Gastroesophageal sphincter (tissue), 3 donors: ENCODE measurements around the gene CYCS.

Source experiments
- EP300 ChIP-seq: sonication (generic); formaldehyde crosslinking; IDR thresholded peaks from one replicate; pipeline ENCODE4 v1.6.1; 2017; ENCODE audit warnings: antibody characterized with exemption, mild to moderate bottlenecking
- POLR2A ChIP-seq, 2 donors: fragments of 450-650 bp; IDR thresholded peaks; one replicate each; pipeline ENCODE4 v1.6.1; 2017; ENCODE audit warnings: antibody characterized with exemption in 2 of 2, mild to moderate bottlenecking in 2 of 2, moderate library complexity in 1 of 2
- POLR2AphosphoS5 ChIP-seq: sonication (generic); formaldehyde crosslinking; IDR thresholded peaks from one replicate; pipeline ENCODE4 v1.6.1; 2017; ENCODE audit warnings: antibody characterized with exemption
- TF ChIP-seq, protein P1 (sequence below), 4 experiments: fragments of 200-600 bp in 2 of 4; fragments of 450-650 bp in 2 of 4; sonication (generic) in 1 of 4; IDR thresholded peaks; one replicate each; pipeline ENCODE4 v1.5.1; 2017 to 2019; ENCODE audit warnings: antibody characterized with exemption in 4 of 4, mild to moderate bottlenecking in 2 of 4, moderate library complexity in 2 of 4

DNA sequence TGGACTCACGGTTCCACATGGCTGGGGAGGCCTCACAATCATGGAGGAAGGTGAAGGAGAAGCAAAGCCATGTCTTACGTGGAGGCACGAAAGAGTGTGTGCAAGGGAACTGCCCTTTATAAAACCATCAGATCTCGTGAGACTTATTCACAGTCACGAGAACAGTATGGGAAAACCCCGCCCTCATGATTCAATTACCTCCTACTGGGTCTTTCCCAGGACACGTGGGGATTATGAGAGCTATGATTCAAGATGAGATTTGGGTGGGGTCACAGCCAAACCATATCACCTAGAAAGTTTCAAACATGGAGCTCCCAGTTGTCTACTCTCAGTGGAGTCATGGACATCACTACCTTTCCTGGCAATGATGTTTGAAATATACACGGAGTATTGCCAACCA, 49.6 kb downstream of the CYCS start:
- no peak for TF ChIP-seq EP300
- TF ChIP-seq, protein P1, sequence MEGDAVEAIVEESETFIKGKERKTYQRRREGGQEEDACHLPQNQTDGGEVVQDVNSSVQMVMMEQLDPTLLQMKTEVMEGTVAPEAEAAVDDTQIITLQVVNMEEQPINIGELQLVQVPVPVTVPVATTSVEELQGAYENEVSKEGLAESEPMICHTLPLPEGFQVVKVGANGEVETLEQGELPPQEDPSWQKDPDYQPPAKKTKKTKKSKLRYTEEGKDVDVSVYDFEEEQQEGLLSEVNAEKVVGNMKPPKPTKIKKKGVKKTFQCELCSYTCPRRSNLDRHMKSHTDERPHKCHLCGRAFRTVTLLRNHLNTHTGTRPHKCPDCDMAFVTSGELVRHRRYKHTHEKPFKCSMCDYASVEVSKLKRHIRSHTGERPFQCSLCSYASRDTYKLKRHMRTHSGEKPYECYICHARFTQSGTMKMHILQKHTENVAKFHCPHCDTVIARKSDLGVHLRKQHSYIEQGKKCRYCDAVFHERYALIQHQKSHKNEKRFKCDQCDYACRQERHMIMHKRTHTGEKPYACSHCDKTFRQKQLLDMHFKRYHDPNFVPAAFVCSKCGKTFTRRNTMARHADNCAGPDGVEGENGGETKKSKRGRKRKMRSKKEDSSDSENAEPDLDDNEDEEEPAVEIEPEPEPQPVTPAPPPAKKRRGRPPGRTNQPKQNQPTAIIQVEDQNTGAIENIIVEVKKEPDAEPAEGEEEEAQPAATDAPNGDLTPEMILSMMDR (IDR thresholded peaks at IDR 0.05): no peak
- TF ChIP-seq POLR2AphosphoS5: no peak
- no peak for TF ChIP-seq POLR2A (IDR thresholded peaks at IDR 0.05)
